AG04450 (cell line): ENCODE data around the gene ADAM10. TPM values are rescaled to one million over a fixed set of nuclear protein-coding genes. Genes with fewer than 3 reads are reported as not detected.

Source experiments
- CTCF ChIA-PET: fragments of 300-600, 350-600 bp; formaldehyde crosslinking; extraction: SDS; loops from one replicate; lab custom pipeline; 2022; ENCODE audit warnings: antibody characterized with exemption, inconsistent platforms; lab: Charles Lee
- POLR2A ChIA-PET: fragments of 350-600 bp; formaldehyde crosslinking; extraction: SDS; loops from one replicate; lab custom pipeline; 2021; ENCODE audit warnings: antibody characterized with exemption, inconsistent platforms; lab: Yijun Ruan, JAX
- DNase-seq: peaks from one replicate; pipeline ENCODE4 v3.0.0-alpha.2; 2011; ENCODE audit warnings: low read depth, low spot score
- H3K27ac ChIP-seq: one replicate; pipeline ENCODE4 v1.5.1; 2012; ENCODE audit warnings: low read depth, low read length, control low read depth
- H3K27me3 ChIP-seq: one replicate; pipeline ENCODE4 v1.6.0; 2012; ENCODE audit warnings: low read length; ENCODE audit not compliant: control insufficient read depth, insufficient read depth
- H3K4me3 ChIP-seq: 2 replicates; pipeline ENCODE4 v1.5.1; 2011; ENCODE audit warnings: mild to moderate bottlenecking, low read depth, low read length, control low read depth
- H3K9me3 ChIP-seq: 2 replicates; pipeline ENCODE4 v1.5.1; 2012; ENCODE audit warnings: low read length; ENCODE audit not compliant: control insufficient read depth, insufficient read depth
- polyA plus RNA-seq: library from polyadenylated mRNA; depleted of rRNA; stranded (reverse); fragments of >200 nt; gene quantifications from 2 replicates; pipeline ENCODE4 v1.2.3, GENCODE V29; 2011
- TF ChIP-seq, protein P1 (sequence below): IDR thresholded peaks from 2 replicates; pipeline ENCODE4 v1.5.1; 2011; ENCODE audit warnings: low read depth, low read length, control low read depth, inconsistent platforms

Gene ADAM10
- polyA plus RNA-seq, 1 experiment: 220 TPM

DNA sequence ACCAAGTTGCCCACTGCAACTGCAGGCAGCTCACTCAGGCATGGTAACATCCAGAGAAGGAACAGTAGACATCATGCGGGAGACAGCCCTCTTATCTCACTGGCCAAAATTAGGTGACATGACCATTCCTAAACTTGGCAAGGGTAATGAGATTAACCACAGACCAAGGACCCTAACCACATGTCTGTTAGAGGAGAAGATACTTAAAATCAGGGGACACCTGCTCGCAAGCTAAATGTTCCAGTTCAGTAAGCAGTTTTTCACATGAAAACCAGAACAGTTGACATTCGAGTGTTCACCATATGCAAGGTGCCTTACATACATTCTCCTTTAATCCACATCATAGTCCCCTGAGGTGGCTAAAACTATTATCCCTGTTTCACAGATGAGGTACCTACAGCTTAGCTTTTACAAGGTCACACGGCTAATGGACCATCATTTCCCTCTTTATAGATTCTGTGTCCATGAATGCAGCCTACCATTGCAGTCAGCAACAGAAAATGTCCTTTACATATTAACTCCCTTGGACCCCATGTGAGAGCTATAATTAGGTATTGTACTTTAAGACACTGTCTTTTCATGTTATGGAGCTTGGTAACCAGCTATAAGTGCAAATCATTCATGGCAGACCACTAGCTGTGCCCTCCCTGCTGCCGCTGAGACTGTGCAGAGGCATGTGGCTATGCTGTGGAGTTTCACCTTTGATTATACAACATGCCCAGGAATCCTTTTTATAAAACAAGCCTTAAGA is 163.6 kb downstream of the ADAM10 start:
- no peaks in the 10 kb centered on the region for H3K27me3 ChIP-seq
- CTCF ChIA-PET: no interaction called here
- no peak overlapping the region for H3K27ac ChIP-seq
- H3K4me3 ChIP-seq: no peak overlapping the region
- POLR2A ChIA-PET: no interaction called here
- no peaks in the 10 kb centered on the region for H3K9me3 ChIP-seq
- TF ChIP-seq, protein P1, sequence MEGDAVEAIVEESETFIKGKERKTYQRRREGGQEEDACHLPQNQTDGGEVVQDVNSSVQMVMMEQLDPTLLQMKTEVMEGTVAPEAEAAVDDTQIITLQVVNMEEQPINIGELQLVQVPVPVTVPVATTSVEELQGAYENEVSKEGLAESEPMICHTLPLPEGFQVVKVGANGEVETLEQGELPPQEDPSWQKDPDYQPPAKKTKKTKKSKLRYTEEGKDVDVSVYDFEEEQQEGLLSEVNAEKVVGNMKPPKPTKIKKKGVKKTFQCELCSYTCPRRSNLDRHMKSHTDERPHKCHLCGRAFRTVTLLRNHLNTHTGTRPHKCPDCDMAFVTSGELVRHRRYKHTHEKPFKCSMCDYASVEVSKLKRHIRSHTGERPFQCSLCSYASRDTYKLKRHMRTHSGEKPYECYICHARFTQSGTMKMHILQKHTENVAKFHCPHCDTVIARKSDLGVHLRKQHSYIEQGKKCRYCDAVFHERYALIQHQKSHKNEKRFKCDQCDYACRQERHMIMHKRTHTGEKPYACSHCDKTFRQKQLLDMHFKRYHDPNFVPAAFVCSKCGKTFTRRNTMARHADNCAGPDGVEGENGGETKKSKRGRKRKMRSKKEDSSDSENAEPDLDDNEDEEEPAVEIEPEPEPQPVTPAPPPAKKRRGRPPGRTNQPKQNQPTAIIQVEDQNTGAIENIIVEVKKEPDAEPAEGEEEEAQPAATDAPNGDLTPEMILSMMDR: no peak
- no peak for DNase-seq

- CTCF ChIA-PET: no interaction called here
- TF ChIP-seq, protein P1: no peak
- Histone ChIP-seq H3K9me3 (no peaks in the 10 kb centered on the region), H3K27me3 (no peaks in the 10 kb centered on the region), H3K4me3 (no peak overlapping the region), H3K27ac (no peak overlapping the region)
- no peak for DNase-seq
- POLR2A ChIA-PET: no interaction called here
These were observed 164.6 kb downstream of the ADAM10 start for GRCh38 chr15:58584789-58585461.

- DNase-seq: no peak
- no peak overlapping the region for H3K4me3 ChIP-seq
- no peaks in the 10 kb centered on the region for H3K27me3 ChIP-seq
- ChIA-PET CTCF (no interaction called here), POLR2A (no interaction called here)
- TF ChIP-seq, protein P1: no peak
- no peak overlapping the region for H3K27ac ChIP-seq
- H3K9me3 ChIP-seq: no peaks in the 10 kb centered on the region
These were observed 166.2 kb downstream of the ADAM10 start for GRCh38 chr15:58583171-58583908.

DNA sequence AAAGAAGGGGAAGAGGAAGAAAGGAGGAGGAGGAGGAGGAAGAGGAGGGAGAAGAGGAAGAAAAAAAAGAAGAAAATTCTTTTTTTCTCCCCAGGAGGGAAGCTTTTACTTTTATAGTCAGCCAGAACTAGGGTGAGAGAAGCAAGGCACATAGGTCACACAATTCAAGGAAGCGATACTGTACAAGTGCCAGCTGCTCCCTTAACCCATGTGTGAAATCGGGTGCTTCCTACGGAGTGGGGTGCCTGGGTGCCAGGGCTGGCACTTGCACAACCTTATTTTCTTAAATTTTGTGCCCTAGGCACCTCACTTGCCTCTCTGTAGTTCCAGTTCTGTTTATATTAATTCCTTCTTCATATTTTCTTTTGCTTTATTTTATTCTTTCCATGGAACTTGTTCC is 167.3 kb downstream of the ADAM10 start:
- CTCF ChIA-PET: no interaction called here
- Histone ChIP-seq H3K4me3 (no peak overlapping the region), H3K27ac (no peak overlapping the region), H3K9me3 (no peaks in the 10 kb centered on the region), H3K27me3 (no peaks in the 10 kb centered on the region)
- no peak for DNase-seq
- POLR2A ChIA-PET: no interaction called here
- TF ChIP-seq, protein P1: no peak
